ENCODE measurements around the gene ABCC1. TPM values are rescaled to one million over a fixed set of nuclear protein-coding genes. Genes with fewer than 3 reads are reported as not detected.

Gene ABCC1
- total RNA-seq, 1 donor from 2014 or later: 47.9 TPM

GRCh38 chr16:16059895-16060590, 110.6 kb downstream of the ABCC1 start:
- Mint-ChIP-seq H3K4me1 (ENCODE audit: low read depth) (no peaks in the 10 kb centered on the region), H3K27ac (ENCODE audit: unreplicated experiment) (no peak overlapping the region), H3K36me3 (ENCODE audit: low read depth) (peaks cover 33% of the 10 kb centered on the region), H3K4me3 (ENCODE audit: unreplicated experiment) (no peak overlapping the region), H3K27me3 (ENCODE audit: low read depth) (no peaks in the 10 kb centered on the region), H3K9me3 (ENCODE audit: low read depth) (no peaks in the 10 kb centered on the region)
- TF ChIP-seq, protein P1, sequence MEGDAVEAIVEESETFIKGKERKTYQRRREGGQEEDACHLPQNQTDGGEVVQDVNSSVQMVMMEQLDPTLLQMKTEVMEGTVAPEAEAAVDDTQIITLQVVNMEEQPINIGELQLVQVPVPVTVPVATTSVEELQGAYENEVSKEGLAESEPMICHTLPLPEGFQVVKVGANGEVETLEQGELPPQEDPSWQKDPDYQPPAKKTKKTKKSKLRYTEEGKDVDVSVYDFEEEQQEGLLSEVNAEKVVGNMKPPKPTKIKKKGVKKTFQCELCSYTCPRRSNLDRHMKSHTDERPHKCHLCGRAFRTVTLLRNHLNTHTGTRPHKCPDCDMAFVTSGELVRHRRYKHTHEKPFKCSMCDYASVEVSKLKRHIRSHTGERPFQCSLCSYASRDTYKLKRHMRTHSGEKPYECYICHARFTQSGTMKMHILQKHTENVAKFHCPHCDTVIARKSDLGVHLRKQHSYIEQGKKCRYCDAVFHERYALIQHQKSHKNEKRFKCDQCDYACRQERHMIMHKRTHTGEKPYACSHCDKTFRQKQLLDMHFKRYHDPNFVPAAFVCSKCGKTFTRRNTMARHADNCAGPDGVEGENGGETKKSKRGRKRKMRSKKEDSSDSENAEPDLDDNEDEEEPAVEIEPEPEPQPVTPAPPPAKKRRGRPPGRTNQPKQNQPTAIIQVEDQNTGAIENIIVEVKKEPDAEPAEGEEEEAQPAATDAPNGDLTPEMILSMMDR (IDR thresholded peaks at IDR 0.05): no peak
- DNase-seq (ENCODE audit: low spot score): no peak

GRCh38 chr16:16062023-16062937, 112.9 kb downstream of the ABCC1 start:
- Mint-ChIP-seq H3K4me1 (ENCODE audit: low read depth) (peaks cover 6% of the 10 kb centered on the region), H3K36me3 (ENCODE audit: low read depth) (peaks cover 25% of the 10 kb centered on the region), H3K27ac (ENCODE audit: unreplicated experiment) (no peak overlapping the region), H3K27me3 (ENCODE audit: low read depth) (no peaks in the 10 kb centered on the region), H3K4me3 (ENCODE audit: unreplicated experiment) (no peak overlapping the region), H3K9me3 (ENCODE audit: low read depth) (no peaks in the 10 kb centered on the region)
- TF ChIP-seq, protein P1 (IDR thresholded peaks at IDR 0.05): no peak
- DNase-seq (ENCODE audit: low spot score): no peak

DNA sequence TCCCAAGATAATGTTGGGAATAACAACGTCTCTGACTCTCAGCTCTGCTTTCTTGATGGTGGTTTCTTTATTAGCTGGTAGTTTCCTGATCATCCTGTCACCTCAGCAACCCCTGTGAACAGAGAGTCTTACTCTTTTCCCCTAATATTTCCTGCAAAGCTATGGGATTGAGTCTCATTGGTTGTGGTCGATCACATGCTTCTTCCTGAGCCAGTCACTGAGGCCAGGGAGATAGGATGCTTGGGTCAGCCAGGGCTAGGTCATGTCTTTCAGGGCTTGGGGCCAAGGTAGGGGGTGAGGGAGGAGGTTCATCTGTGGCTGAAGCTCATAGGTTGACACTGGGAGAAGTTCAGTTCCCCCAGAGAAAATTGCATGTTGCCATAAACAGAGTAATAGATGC, 114.3 kb downstream of the ABCC1 start:
- H3K4me1 Mint-ChIP-seq (ENCODE audit: low read depth): peaks cover 14% of the 10 kb centered on the region
- TF ChIP-seq, protein P1 (IDR thresholded peaks at IDR 0.05): no peak
- peaks cover 22% of the 10 kb centered on the region for H3K36me3 Mint-ChIP-seq (ENCODE audit: low read depth)
- H3K4me3 Mint-ChIP-seq (ENCODE audit: unreplicated experiment): no peak overlapping the region
- H3K9me3 Mint-ChIP-seq (ENCODE audit: low read depth): no peaks in the 10 kb centered on the region
- no peak overlapping the region for H3K27ac Mint-ChIP-seq (ENCODE audit: unreplicated experiment)
- H3K27me3 Mint-ChIP-seq (ENCODE audit: low read depth): no peaks in the 10 kb centered on the region
- DNase-seq (ENCODE audit: low spot score): no peak

DNA sequence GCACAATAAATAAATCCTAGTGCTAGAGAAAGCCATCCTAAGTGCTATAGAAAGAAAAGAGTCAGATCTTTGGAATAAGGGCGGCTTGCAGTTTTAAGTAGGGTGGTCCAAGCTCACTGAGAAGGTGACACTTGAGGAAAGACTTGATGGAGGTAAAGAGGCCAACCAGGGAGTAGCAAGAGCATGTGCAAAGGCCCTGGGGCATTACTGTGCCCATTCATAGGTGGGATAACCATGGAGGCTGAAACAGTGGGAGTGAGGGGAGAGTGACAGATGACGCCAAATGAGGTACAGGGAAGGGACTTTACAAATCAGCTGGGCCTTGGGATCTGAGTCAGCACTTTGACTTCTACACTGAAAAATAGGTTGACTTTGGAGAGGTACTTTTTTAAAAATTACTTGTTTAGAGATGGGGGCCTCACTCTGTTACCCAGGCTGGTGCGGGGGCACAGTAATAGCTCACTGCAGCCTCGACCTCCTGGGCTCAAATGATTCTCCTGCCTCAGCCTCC, 115.5 kb downstream of the ABCC1 start:
- H3K27ac Mint-ChIP-seq (ENCODE audit: unreplicated experiment): no peak overlapping the region
- no peak for DNase-seq (ENCODE audit: low spot score)
- TF ChIP-seq, protein P1 (IDR thresholded peaks at IDR 0.05): no peak
- H3K9me3 Mint-ChIP-seq (ENCODE audit: low read depth): no peaks in the 10 kb centered on the region
- H3K27me3 Mint-ChIP-seq (ENCODE audit: low read depth): no peaks in the 10 kb centered on the region
- peaks cover 22% of the 10 kb centered on the region for H3K36me3 Mint-ChIP-seq (ENCODE audit: low read depth)
- H3K4me3 Mint-ChIP-seq (ENCODE audit: unreplicated experiment): no peak overlapping the region
- H3K4me1 Mint-ChIP-seq (ENCODE audit: low read depth): peaks cover 14% of the 10 kb centered on the region

- H3K36me3 Mint-ChIP-seq (ENCODE audit: low read depth): peaks cover 16% of the 10 kb centered on the region
- no peaks in the 10 kb centered on the region for H3K9me3 Mint-ChIP-seq (ENCODE audit: low read depth)
These were observed 117.7 kb downstream of the ABCC1 start for GRCh38 chr16:16067127-16067526.

More at GRCh38 chr16:16067127-16067526, 117.7 kb downstream of the ABCC1 start:
- DNase-seq (ENCODE audit: low spot score): no peak
- Mint-ChIP-seq H3K4me1 (ENCODE audit: low read depth) (peaks cover 28% of the 10 kb centered on the region), H3K4me3 (ENCODE audit: unreplicated experiment) (no peak overlapping the region), H3K27ac (ENCODE audit: unreplicated experiment) (peak overlapping the region; percentile 77), H3K27me3 (ENCODE audit: low read depth) (no peaks in the 10 kb centered on the region)
- TF ChIP-seq, protein P1 (IDR thresholded peaks at IDR 0.05): no peak

All from chondrocyte (in vitro differentiated cells).